Nephron (organoid): ENCODE data around the gene ACSS1.

ENCODE experiments used
- H3K27ac Mint-ChIP-seq, 3 experiments: 2 replicates each; pipeline ENCODE4 v1.8.0; 2020; ENCODE audit warnings: mixed read lengths in 3 of 3, mild to moderate bottlenecking in 2 of 3, moderate library complexity in 1 of 3
- H3K27me3 Mint-ChIP-seq: 2 replicates; pipeline ENCODE4 v1.8.0; 2021; ENCODE audit warnings: low read depth, mild to moderate bottlenecking, moderate library complexity, mixed read lengths
- H3K36me3 Mint-ChIP-seq: 2 replicates; pipeline ENCODE4 v1.8.0; 2020; ENCODE audit warnings: low read depth, mixed read lengths
- H3K4me1 Mint-ChIP-seq: 2 replicates; pipeline ENCODE4 v1.8.0; 2020; ENCODE audit warnings: mixed read lengths
- H3K4me3 Mint-ChIP-seq, 3 experiments: 2 replicates each; pipeline ENCODE4 v1.8.0; 2020; ENCODE audit warnings: mild to moderate bottlenecking in 3 of 3, mixed read lengths in 3 of 3, moderate library complexity in 2 of 3
- H3K9me3 Mint-ChIP-seq: 2 replicates; pipeline ENCODE4 v1.8.0; 2020; ENCODE audit warnings: mixed read lengths
- TF ChIP-seq, protein P1 (sequence below), 3 experiments: fragments of 200-600 bp; sonication (generic); IDR thresholded peaks; one replicate each; pipeline ENCODE4 v1.5.0; 2021; ENCODE audit warnings: antibody characterized with exemption in 3 of 3; ENCODE audit not compliant: unreplicated experiment in 3 of 3

The ACSS1 gene

DNA sequence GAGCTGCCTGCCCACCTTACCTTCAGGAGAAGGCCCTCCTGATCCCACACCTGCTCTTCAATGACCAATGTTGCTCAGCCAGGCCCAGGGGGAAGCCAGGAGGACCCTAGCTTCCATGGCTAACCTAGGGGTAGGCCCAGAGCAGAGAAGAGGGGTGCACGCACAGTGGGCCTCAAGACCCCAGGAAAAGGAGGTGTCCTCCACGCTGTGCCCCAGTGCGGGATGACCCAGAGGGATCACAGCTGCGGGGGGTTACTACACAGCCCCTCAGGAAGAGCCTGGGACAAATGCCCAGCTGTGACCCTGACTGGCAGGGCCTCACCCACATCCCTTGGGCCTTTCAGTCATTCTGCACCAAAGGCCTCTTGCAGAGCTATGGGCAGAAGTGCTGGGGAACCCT is 33.8 kb downstream of the ACSS1 start:
- Mint-ChIP-seq H3K9me3 (no peaks in the 10 kb centered on the region), H3K36me3 (no peaks in the 10 kb centered on the region), H3K27me3 (no peaks in the 10 kb centered on the region), H3K27ac (no peak overlapping the region), H3K4me3 (no peak overlapping the region), H3K4me1 (no peaks in the 10 kb centered on the region)
- TF ChIP-seq, protein P1, sequence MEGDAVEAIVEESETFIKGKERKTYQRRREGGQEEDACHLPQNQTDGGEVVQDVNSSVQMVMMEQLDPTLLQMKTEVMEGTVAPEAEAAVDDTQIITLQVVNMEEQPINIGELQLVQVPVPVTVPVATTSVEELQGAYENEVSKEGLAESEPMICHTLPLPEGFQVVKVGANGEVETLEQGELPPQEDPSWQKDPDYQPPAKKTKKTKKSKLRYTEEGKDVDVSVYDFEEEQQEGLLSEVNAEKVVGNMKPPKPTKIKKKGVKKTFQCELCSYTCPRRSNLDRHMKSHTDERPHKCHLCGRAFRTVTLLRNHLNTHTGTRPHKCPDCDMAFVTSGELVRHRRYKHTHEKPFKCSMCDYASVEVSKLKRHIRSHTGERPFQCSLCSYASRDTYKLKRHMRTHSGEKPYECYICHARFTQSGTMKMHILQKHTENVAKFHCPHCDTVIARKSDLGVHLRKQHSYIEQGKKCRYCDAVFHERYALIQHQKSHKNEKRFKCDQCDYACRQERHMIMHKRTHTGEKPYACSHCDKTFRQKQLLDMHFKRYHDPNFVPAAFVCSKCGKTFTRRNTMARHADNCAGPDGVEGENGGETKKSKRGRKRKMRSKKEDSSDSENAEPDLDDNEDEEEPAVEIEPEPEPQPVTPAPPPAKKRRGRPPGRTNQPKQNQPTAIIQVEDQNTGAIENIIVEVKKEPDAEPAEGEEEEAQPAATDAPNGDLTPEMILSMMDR (IDR thresholded peaks at IDR 0.05; ENCODE audit: unreplicated experiment in 3 of 3), result no peak

DNA sequence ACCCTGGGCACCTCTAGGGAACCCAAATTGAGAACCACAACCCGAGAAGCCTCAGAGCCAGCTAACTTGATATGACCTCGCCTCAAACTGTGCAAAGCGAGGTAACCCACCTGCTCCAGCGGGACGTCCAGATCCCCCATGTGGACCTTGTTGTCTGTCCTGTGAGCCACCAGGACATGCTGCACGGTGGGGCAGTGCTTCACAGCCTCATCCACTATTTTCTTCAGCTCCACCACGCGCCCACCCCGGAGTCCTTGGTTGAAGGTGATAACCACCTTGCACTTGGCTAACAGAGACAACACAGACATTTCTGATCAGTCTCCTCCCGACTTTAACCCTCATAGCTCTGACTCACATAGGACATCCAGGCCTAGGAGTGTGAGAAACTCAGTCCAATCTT is 34.6 kb downstream of the ACSS1 start:
- TF ChIP-seq, protein P1 (IDR thresholded peaks at IDR 0.05; ENCODE audit: unreplicated experiment in 3 of 3), result no peak
- Mint-ChIP-seq H3K4me1 (no peaks in the 10 kb centered on the region), H3K27ac (no peak overlapping the region)

DNA sequence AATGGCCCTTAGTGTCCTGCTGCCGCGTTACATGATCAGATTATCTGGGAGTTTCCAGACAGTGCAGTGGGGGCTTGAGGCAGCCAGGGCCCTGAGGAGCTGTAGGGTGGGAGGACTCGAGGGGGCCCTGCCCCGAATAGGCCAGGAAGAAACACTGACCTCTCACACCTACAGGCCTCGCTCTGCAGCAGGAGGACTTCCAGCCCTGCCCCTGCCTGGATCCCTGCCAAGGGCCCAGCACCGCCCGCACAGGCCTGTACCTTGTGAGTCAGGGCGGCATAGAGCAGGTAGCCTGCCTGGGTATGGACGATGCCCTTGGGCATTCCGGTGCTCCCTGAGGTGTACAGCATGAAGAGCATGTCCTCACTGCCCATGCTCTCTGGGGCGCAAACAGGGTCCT is 35.3 kb downstream of the ACSS1 start:
- TF ChIP-seq, protein P1 (IDR thresholded peaks at IDR 0.05; ENCODE audit: unreplicated experiment in 3 of 3), result no peak
- Mint-ChIP-seq H3K27me3 (peaks cover 8% of the 10 kb centered on the region), H3K36me3 (no peaks in the 10 kb centered on the region), H3K27ac (no peak overlapping the region), H3K4me3 (no peak overlapping the region), H3K4me1 (no peaks in the 10 kb centered on the region), H3K9me3 (no peaks in the 10 kb centered on the region)

More for the DNA sequence above, 34.6 kb downstream of the ACSS1 start:
- no peaks in the 10 kb centered on the region for H3K36me3 Mint-ChIP-seq
- H3K9me3 Mint-ChIP-seq, result no peaks in the 10 kb centered on the region
- H3K27me3 Mint-ChIP-seq, result peaks cover 1% of the 10 kb centered on the region
- no peak overlapping the region for H3K4me3 Mint-ChIP-seq

- Mint-ChIP-seq H3K27ac (no peak overlapping the region), H3K9me3 (no peaks in the 10 kb centered on the region), H3K4me3 (no peak overlapping the region), H3K36me3 (no peaks in the 10 kb centered on the region), H3K4me1 (no peaks in the 10 kb centered on the region), H3K27me3 (peaks cover 9% of the 10 kb centered on the region)
- TF ChIP-seq, protein P1 (IDR thresholded peaks at IDR 0.05; ENCODE audit: unreplicated experiment in 3 of 3), result no peak
Observed at GRCh38 chr20:25021336-25021735, 36.6 kb downstream of the ACSS1 start.

GRCh38 chr20:25020901-25021301 is 37.0 kb downstream of the ACSS1 start:
- H3K27me3 Mint-ChIP-seq, result peaks cover 9% of the 10 kb centered on the region
- no peaks in the 10 kb centered on the region for H3K36me3 Mint-ChIP-seq
- no peak overlapping the region for H3K4me3 Mint-ChIP-seq
- TF ChIP-seq, protein P1 (IDR thresholded peaks at IDR 0.05; ENCODE audit: unreplicated experiment in 3 of 3), result no peak
- H3K27ac Mint-ChIP-seq, result no peak overlapping the region
- no peaks in the 10 kb centered on the region for H3K9me3 Mint-ChIP-seq
- no peaks in the 10 kb centered on the region for H3K4me1 Mint-ChIP-seq

DNA sequence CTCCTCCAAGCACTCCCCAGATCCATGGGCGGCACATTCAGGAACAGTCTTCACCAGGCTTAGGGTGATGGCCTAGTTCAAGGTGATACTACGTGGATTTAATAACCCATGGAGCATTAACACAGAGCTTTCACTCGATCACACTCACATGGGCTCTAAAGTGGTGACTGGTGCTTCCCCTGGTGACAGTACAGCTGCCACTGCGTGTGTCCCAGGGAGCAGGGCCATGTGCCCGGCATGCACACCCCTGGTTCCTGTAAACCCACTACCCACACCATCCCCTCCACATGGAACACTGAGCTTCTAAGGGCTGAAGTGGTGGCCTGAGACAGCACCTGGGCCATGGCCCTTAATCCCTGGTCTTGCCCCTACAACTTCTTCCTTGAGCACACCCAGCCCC is 37.6 kb downstream of the ACSS1 start:
- H3K9me3 Mint-ChIP-seq, result no peaks in the 10 kb centered on the region
- no peaks in the 10 kb centered on the region for H3K36me3 Mint-ChIP-seq
- H3K4me3 Mint-ChIP-seq, result no peak overlapping the region
- no peaks in the 10 kb centered on the region for H3K4me1 Mint-ChIP-seq
- TF ChIP-seq, protein P1 (IDR thresholded peaks at IDR 0.05; ENCODE audit: unreplicated experiment in 3 of 3), result no peak
- H3K27me3 Mint-ChIP-seq, result peaks cover 9% of the 10 kb centered on the region
- no peak overlapping the region for H3K27ac Mint-ChIP-seq
